ENCODE measurements around the gene GLYR1. TPM values are rescaled to one million over a fixed set of nuclear protein-coding genes. Genes with fewer than 3 reads are reported as not detected.

Gene GLYR1
- total and polyA plus RNA-seq, 9 of the 15 experiments (the other 6 are each of a cell fraction or from before 2014, with no cell fraction given), result 6.7 to 99.2 (median 60.2) TPM

DNA sequence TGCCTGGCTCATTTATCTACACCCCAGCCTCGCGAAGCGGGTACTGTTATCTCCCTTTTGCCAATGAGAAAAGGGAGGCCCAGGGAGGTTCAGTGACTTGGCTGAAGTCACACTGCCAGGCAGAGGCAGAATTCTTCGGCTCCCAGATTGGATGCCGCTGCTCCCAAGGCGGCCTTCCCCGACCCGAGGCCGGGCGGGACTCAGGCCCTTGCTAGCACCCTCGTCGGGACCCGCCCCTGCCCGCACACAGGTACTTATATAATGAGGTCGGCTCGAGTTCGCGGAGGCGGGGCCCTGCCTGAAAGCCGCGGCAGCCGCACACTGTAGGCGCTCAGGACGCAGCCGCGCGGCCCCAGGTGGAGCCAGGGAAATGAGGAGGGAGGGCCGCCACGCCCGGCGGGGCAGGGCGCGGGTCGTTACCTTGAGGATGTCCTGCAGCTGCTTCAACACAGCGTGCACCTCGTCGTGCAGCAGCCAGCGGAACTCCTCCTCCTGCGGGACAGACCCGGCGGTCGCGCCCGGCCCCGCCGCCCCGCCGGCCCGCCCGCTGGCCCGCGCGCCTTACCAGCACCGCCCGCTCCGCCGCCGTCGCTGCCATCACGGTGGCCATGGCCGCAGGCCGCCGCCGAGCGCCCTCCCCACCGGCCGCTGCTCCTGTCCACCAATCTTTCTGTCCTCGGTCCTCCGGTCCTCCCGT, 45.0 kb downstream of the GLYR1 start, which contains the start of gene ROGDI (continued):
- no peak for TF ChIP-seq RBFOX2 (IDR thresholded peaks at IDR 0.05; ENCODE audit: low read depth, low read length)
- TF ChIP-seq, protein P1, sequence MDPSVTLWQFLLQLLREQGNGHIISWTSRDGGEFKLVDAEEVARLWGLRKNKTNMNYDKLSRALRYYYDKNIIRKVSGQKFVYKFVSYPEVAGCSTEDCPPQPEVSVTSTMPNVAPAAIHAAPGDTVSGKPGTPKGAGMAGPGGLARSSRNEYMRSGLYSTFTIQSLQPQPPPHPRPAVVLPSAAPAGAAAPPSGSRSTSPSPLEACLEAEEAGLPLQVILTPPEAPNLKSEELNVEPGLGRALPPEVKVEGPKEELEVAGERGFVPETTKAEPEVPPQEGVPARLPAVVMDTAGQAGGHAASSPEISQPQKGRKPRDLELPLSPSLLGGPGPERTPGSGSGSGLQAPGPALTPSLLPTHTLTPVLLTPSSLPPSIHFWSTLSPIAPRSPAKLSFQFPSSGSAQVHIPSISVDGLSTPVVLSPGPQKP (CRISPR knock-in tag; IDR thresholded peaks at IDR 0.05), result no peak
- TF ChIP-seq ZNF785 (CRISPR knock-in tag; IDR thresholded peaks at IDR 0.05), result no peak
- TF ChIP-seq SNIP1 (IDR thresholded peaks at IDR 0.05; ENCODE audit: low read depth), result no peak
- 0 out of 4 replicates have a peak, but pooled peaks of 1 of the 2 experiments have one; percentile 36 for TF ChIP-seq MAZ (CRISPR knock-in tag; conservative IDR thresholded peaks at IDR 0.05 in 1 of 2, IDR thresholded peaks at IDR 0.05 in 1 of 2)
- TF ChIP-seq ZBTB26 (CRISPR knock-in tag; IDR thresholded peaks at IDR 0.05), result 0 out of 2 replicates have a peak, but pooled peaks have one; percentile 2
- TF ChIP-seq TEAD4 (IDR thresholded peaks at IDR 0.05; ENCODE audit: low read length), result no peak
- no peak for TF ChIP-seq TEAD4 (CRISPR knock-in tag; IDR thresholded peaks at IDR 0.05; ENCODE audit: borderline replicate concordance)
- no peak for TF ChIP-seq NELFE (IDR thresholded peaks at IDR 0.05; ENCODE audit: insufficient read depth, insufficient read length)
- TF ChIP-seq PYGO2 (tag; IDR thresholded peaks at IDR 0.05), result no peak
- no peak for TF ChIP-seq NFE2L1 (tag; IDR thresholded peaks at IDR 0.05; ENCODE audit: borderline replicate concordance, low read depth)
- TF ChIP-seq ZNF23 (CRISPR knock-in tag; IDR thresholded peaks at IDR 0.05), result no peak
- no peak for TF ChIP-seq GTF2F1 (IDR thresholded peaks at IDR 0.05; ENCODE audit: low read depth, low read length)
- TF ChIP-seq, protein P2, sequence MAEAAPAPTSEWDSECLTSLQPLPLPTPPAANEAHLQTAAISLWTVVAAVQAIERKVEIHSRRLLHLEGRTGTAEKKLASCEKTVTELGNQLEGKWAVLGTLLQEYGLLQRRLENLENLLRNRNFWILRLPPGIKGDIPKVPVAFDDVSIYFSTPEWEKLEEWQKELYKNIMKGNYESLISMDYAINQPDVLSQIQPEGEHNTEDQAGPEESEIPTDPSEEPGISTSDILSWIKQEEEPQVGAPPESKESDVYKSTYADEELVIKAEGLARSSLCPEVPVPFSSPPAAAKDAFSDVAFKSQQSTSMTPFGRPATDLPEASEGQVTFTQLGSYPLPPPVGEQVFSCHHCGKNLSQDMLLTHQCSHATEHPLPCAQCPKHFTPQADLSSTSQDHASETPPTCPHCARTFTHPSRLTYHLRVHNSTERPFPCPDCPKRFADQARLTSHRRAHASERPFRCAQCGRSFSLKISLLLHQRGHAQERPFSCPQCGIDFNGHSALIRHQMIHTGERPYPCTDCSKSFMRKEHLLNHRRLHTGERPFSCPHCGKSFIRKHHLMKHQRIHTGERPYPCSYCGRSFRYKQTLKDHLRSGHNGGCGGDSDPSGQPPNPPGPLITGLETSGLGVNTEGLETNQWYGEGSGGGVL (CRISPR knock-in tag; IDR thresholded peaks at IDR 0.05), result no peak
- no peak for TF ChIP-seq ZNF445 (CRISPR knock-in tag; IDR thresholded peaks at IDR 0.05; ENCODE audit: low read depth)
- no peak for TF ChIP-seq PURB (CRISPR knock-in tag; IDR thresholded peaks at IDR 0.05; ENCODE audit: low read depth)
- no peak for TF ChIP-seq CREB1 (IDR thresholded peaks at IDR 0.05)
- 0 out of 2 replicates have a peak, but pooled peaks have one; percentile 35 for TF ChIP-seq CREB1 (CRISPR knock-in tag; IDR thresholded peaks at IDR 0.05)
- 0 out of 2 replicates have a peak, but pooled peaks have one; percentile 14 for TF ChIP-seq BCOR (IDR thresholded peaks at IDR 0.05)
- TF ChIP-seq ZNF140 (CRISPR knock-in tag; IDR thresholded peaks at IDR 0.05), result no peak
- no peak for TF ChIP-seq ZNF24 (IDR thresholded peaks at IDR 0.05)
- no peak for TF ChIP-seq DPF2 (IDR thresholded peaks at IDR 0.05)
- TF ChIP-seq POLR2AphosphoS2 (IDR thresholded peaks at IDR 0.05; ENCODE audit: low read length), result no peak
- no peak for TF ChIP-seq TRIM24 (IDR thresholded peaks at IDR 0.05)
- no peak for TF ChIP-seq ZNF217 (CRISPR knock-in tag; IDR thresholded peaks at IDR 0.05)
- TF ChIP-seq ZNF324 (CRISPR knock-in tag; IDR thresholded peaks at IDR 0.05), result no peak
- TF ChIP-seq NRF1 (conservative IDR thresholded peaks at IDR 0.05 in 1 of 2, IDR thresholded peaks at IDR 0.05 in 1 of 2), result peak; percentile 79 to 82
- no peak for TF ChIP-seq ARID1B (IDR thresholded peaks at IDR 0.05)
- TF ChIP-seq CTBP1 (IDR thresholded peaks at IDR 0.05; ENCODE audit: borderline replicate concordance), result peak; percentile 83

All from K562 (cell line).